ENCODE data around the gene PLEKHN1.

PLEKHN1 gene

GRCh38 chr1:970242-970972 is 4.1 kb downstream of the PLEKHN1 start:
- H3K9me3 ChIP-seq (ENCODE audit: control insufficient read depth, insufficient read depth, low read depth, low read length), result no peaks in the 10 kb centered on the region
- TF ChIP-seq ZEB2 (tag by site-specific recombination; IDR thresholded peaks at IDR 0.05) (no peak), HIC1 (tag by site-specific recombination; IDR thresholded peaks at IDR 0.05) (0 out of 2 replicates have a peak, but pooled peaks have one; percentile 20), ZNF221 (tag by site-specific recombination; IDR thresholded peaks at IDR 0.05; ENCODE audit: borderline replicate concordance) (no peak), ZNF404 (tag by site-specific recombination; IDR thresholded peaks at IDR 0.05) (no peak), CTCF (tag by site-specific recombination; IDR thresholded peaks at IDR 0.05) (no peak), ZNF600 (tag by site-specific recombination; IDR thresholded peaks at IDR 0.05) (peak; percentile 54; the same call in 1 of the 2 replicates)
- H3K4me1 ChIP-seq (ENCODE audit: control insufficient read depth, insufficient read depth, low read length), result peaks cover 5% of the 10 kb centered on the region
- ChIA-PET POLR2A (no interaction called here), CTCF (no interaction called here)
- no peak overlapping the region for H3K27ac ChIP-seq (ENCODE audit: extremely low read depth, low read depth, low read length)
- H3K36me3 ChIP-seq (ENCODE audit: control insufficient read depth in 2 of 2, insufficient read depth in 1 of 2, low read length in 2 of 2), result peaks cover 0 to 2% of the 10 kb centered on the region in 2 experiments; a peak in 1 of 3 replicates
- H3K4me3 ChIP-seq (ENCODE audit: low read depth, low read length), result no peak overlapping the region

- H3K9me3 ChIP-seq (ENCODE audit: control insufficient read depth, insufficient read depth, low read depth, low read length), result no peaks in the 10 kb centered on the region
- H3K27ac ChIP-seq (ENCODE audit: extremely low read depth, low read depth, low read length), result no peak overlapping the region
- H3K4me3 ChIP-seq (ENCODE audit: low read depth, low read length), result no peak overlapping the region
- H3K36me3 ChIP-seq (ENCODE audit: control insufficient read depth in 2 of 2, insufficient read depth in 1 of 2, low read length in 2 of 2), result no peaks in the 10 kb centered on the region
- H3K4me1 ChIP-seq (ENCODE audit: control insufficient read depth, insufficient read depth, low read length), result peaks cover 5% of the 10 kb centered on the region
- ChIA-PET POLR2A (no interaction called here), CTCF (interaction anchor here (1.0 kb wide), 1 partner anchor 14 kb away, joined by 3 read pairs; no protein-coding TSS in a partner anchor)
- 0 out of 2 replicates have a peak, but pooled peaks have one; percentile 37 for TF ChIP-seq ZFP69B (tag by site-specific recombination; IDR thresholded peaks at IDR 0.05)
- TF ChIP-seq KLF1 (tag by site-specific recombination; IDR thresholded peaks at IDR 0.05), result 0 out of 2 replicates have a peak, but pooled peaks have one; percentile 20
- TF ChIP-seq ZNF311 (tag by site-specific recombination; IDR thresholded peaks at IDR 0.05; ENCODE audit: borderline replicate concordance), result no peak
- TF ChIP-seq ZNF692 (tag by site-specific recombination; IDR thresholded peaks at IDR 0.05), result 0 out of 2 replicates have a peak, but pooled peaks have one; percentile 14
Observed at GRCh38 chr1:970973-971730, 4.9 kb downstream of the PLEKHN1 start.

- POLR2A ChIA-PET, result interaction anchor here (0.8 kb wide), 1 partner anchor 9 kb away, joined by 3 read pairs; no protein-coding TSS in a partner anchor
- no peaks in the 10 kb centered on the region for H3K9me3 ChIP-seq (ENCODE audit: control insufficient read depth, insufficient read depth, low read depth, low read length)
- no peaks in the 10 kb centered on the region for H3K36me3 ChIP-seq (ENCODE audit: control insufficient read depth in 2 of 2, insufficient read depth in 1 of 2, low read length in 2 of 2)
- CTCF ChIA-PET, result interaction anchor here (1.0 kb wide), 1 partner anchor 15 kb away, joined by 3 read pairs; no protein-coding TSS in a partner anchor
- no peak overlapping the region for H3K27ac ChIP-seq (ENCODE audit: extremely low read depth, low read depth, low read length)
- H3K4me1 ChIP-seq (ENCODE audit: control insufficient read depth, insufficient read depth, low read length), result peaks cover 3% of the 10 kb centered on the region; the same call in 1 of the 2 replicates
- H3K4me3 ChIP-seq (ENCODE audit: low read depth, low read length), result no peak overlapping the region
- 0 out of 2 replicates have a peak, but pooled peaks have one; percentile 12 for TF ChIP-seq GLIS2 (tag by site-specific recombination; IDR thresholded peaks at IDR 0.05)
- TF ChIP-seq KLF8 (tag by site-specific recombination; IDR thresholded peaks at IDR 0.05), result no peak
- TF ChIP-seq ZNF391 (tag by site-specific recombination; IDR thresholded peaks at IDR 0.05; ENCODE audit: borderline replicate concordance, low read depth), result no peak
Observed at GRCh38 chr1:971751-972506, 5.6 kb downstream of the PLEKHN1 start.

Data from HEK293 (cell line).